Cardiac muscle cell (in vitro differentiated cells and primary cell): ENCODE results near the gene FRS3. TPM values are rescaled to one million over a fixed set of nuclear protein-coding genes. Genes with fewer than 3 reads are reported as not detected.
A peak's percentile ranks its signal among the peaks of the same experiment; 100 is the strongest.

Source experiments
- DNase-seq, 2 donors: peaks; one replicate each; pipeline versions ENCODE4 v3.0.0 to v3.0.0-alpha.2; 2010 to 2017; ENCODE audit warnings: low read depth in 1 of 2, low spot score in 1 of 2
- H3K27ac ChIP-seq: fragments of 200-600 bp; sonication (generic); 2 replicates; pipeline ENCODE4 v1.5.1; 2016
- H3K27me3 ChIP-seq: fragments of 200-600 bp; sonication (generic); 2 replicates; pipeline ENCODE4 v1.6.0; 2016; ENCODE audit warnings: control low read depth
- H3K36me3 ChIP-seq: fragments of 200-600 bp; sonication (generic); 2 replicates; pipeline ENCODE4 v1.5.1; 2016; ENCODE audit warnings: control low read depth
- H3K4me1 ChIP-seq: fragments of 200-600 bp; sonication (generic); 2 replicates; pipeline ENCODE4 v1.8.1; 2017; ENCODE audit warnings: low read depth, mild to moderate bottlenecking, mixed run types
- H3K4me3 ChIP-seq: fragments of 200-600 bp; sonication (generic); 2 replicates; pipeline ENCODE4 v1.5.1; 2016; ENCODE audit warnings: mild to moderate bottlenecking
- H3K9me3 ChIP-seq: fragments of 200-600 bp; sonication (generic); 2 replicates; pipeline ENCODE4 v1.5.1; 2017; ENCODE audit warnings: low read depth, mild to moderate bottlenecking, control low read depth
- CTCF ChIP-seq: IDR thresholded peaks from 2 replicates; pipeline ENCODE4 v1.5.1; 2012; ENCODE audit warnings: low read depth, mild to moderate bottlenecking, low read length
- polyA plus RNA-seq: library from polyadenylated mRNA; unstranded; fragments of >200 nt; fragmentation: Nextera tagmentation; extraction: Ambion mirVana; gene quantifications from 2 replicates; pipeline ENCODE4 v1.2.1, GENCODE V29; 2016
- total RNA-seq: library from RNA; depleted of rRNA; stranded (reverse); fragments of >200 nt; gene quantifications from 2 replicates; pipeline ENCODE4 v1.2.3, GENCODE V29; 2016

FRS3 gene
- total and polyA plus RNA-seq, 2 experiments from 2014 or later, result 24.7 to 25.3 TPM

- DNase-seq, result no peak
- Histone ChIP-seq H3K4me1 (peaks cover 4% of the 10 kb centered on the region), H3K36me3 (no peaks in the 10 kb centered on the region), H3K27me3 (no peaks in the 10 kb centered on the region), H3K4me3 (no peak overlapping the region), H3K27ac (no peak overlapping the region), H3K9me3 (no peaks in the 10 kb centered on the region)
- TF ChIP-seq CTCF, result no peak
Observed at GRCh38 chr6:41740366-41741162, 39.1 kb downstream of the FRS3 start.

GRCh38 chr6:41739041-41739440 is 40.7 kb downstream of the FRS3 start:
- H3K27ac ChIP-seq, result peak overlapping the region; percentile 56
- peak; percentile 45 to 68 for DNase-seq
- H3K9me3 ChIP-seq, result no peaks in the 10 kb centered on the region
- no peak for TF ChIP-seq CTCF
- H3K4me1 ChIP-seq, result peaks cover 4% of the 10 kb centered on the region
- H3K4me3 ChIP-seq, result no peak overlapping the region
- no peaks in the 10 kb centered on the region for H3K27me3 ChIP-seq
- H3K36me3 ChIP-seq, result no peaks in the 10 kb centered on the region

GRCh38 chr6:41737591-41738130 is 42.0 kb downstream of the FRS3 start:
- no peak for TF ChIP-seq CTCF
- H3K36me3 ChIP-seq, result no peaks in the 10 kb centered on the region
- H3K27me3 ChIP-seq, result no peaks in the 10 kb centered on the region
- peaks cover 11% of the 10 kb centered on the region for H3K4me1 ChIP-seq
- H3K27ac ChIP-seq, result no peak overlapping the region
- no peak overlapping the region for H3K4me3 ChIP-seq
- H3K9me3 ChIP-seq, result no peaks in the 10 kb centered on the region
- DNase-seq, result no peak

- DNase-seq, result no peak
- TF ChIP-seq CTCF, result no peak
- Histone ChIP-seq H3K9me3 (no peaks in the 10 kb centered on the region), H3K27me3 (no peaks in the 10 kb centered on the region), H3K27ac (no peak overlapping the region), H3K4me3 (no peak overlapping the region), H3K36me3 (no peaks in the 10 kb centered on the region), H3K4me1 (peaks cover 14% of the 10 kb centered on the region)
Observed at GRCh38 chr6:41736800-41737555, 42.7 kb downstream of the FRS3 start.

- DNase-seq, result peak in 1 of 2 donors; percentile 22
- Histone ChIP-seq H3K27ac (no peak overlapping the region), H3K4me3 (no peak overlapping the region), H3K9me3 (no peaks in the 10 kb centered on the region), H3K27me3 (no peaks in the 10 kb centered on the region), H3K4me1 (peaks cover 14% of the 10 kb centered on the region), H3K36me3 (no peaks in the 10 kb centered on the region)
- no peak for TF ChIP-seq CTCF
Observed at GRCh38 chr6:41736186-41736733, 43.4 kb downstream of the FRS3 start.
